K562 (cell line): ENCODE measurements around the gene FOCAD. TPM values are rescaled to one million over a fixed set of nuclear protein-coding genes. Genes with fewer than 3 reads are reported as not detected.

Source experiments
- ATAC-seq: fragments of 200-7000 bp; cut with Tn5 transposase; 3 replicates; pipeline ENCODE4 v1.9.1; 2020; ENCODE audit warnings: moderate library complexity
- BruUV-seq: library from RNA; stranded (reverse); fragments of 400-500 nt; replicated peaks from 2 replicates; lab custom pipeline; 2021; lab: Mats Ljungman, UMichigan
- CTCF ChIA-PET: fragments of 300-600 bp; formaldehyde crosslinking; extraction: SDS; loops from one replicate; lab custom pipeline; 2021; ENCODE audit warnings: low intra/inter-chr PET ratio; lab: Yijun Ruan, JAX
- POLR2A ChIA-PET: fragments of 300-600, 350-650 bp; sonication (Branson Sonifier 250); formaldehyde crosslinking; extraction: SDS; loops from one replicate; lab custom pipeline; 2021; ENCODE audit warnings: antibody characterized with exemption, inconsistent platforms; lab: Yijun Ruan, JAX
- DNase-seq, 4 experiments: peaks; one replicate each; pipeline versions ENCODE4 v3.0.0 to v3.0.0-alpha.2; 2011 to 2018; ENCODE audit warnings: low spot score in 3 of 4, mixed read lengths in 3 of 4; ENCODE audit errors: extremely low read depth in 1 of 4
- FAIRE-seq: peaks from 2 replicates; lab custom pipeline; 2011; peaks lifted over from hg19 to GRCh38; lab: Jason Lieb, UNC
- H2AFZ ChIP-seq: 2 replicates; pipeline ENCODE4 v1.6.0; 2011; ENCODE audit warnings: low read depth, low read length, control low read depth, inconsistent platforms
- H3K27ac ChIP-seq: fragments of 200-600 bp; 3 replicates; pipeline ENCODE4 v1.8.0; 2011; ENCODE audit warnings: low read depth, mild to moderate bottlenecking, control low read depth, inconsistent platforms, low read length, moderate library complexity, mixed read lengths; ENCODE audit errors: extremely low read depth
- H3K27me3 ChIP-seq, 2 experiments: fragments of 300-600 bp in 1 of 2; 2 replicates in 1 of 2; 3 replicates in 1 of 2; pipeline versions ENCODE4 v1.6.0 to v1.8.0; 2011; ENCODE audit warnings: inconsistent platforms in 2 of 2, low read length in 2 of 2, mild to moderate bottlenecking in 1 of 2, mixed read lengths in 1 of 2, moderate library complexity in 1 of 2; ENCODE audit not compliant: control insufficient read depth in 2 of 2, insufficient read depth in 2 of 2
- H3K36me3 ChIP-seq: fragments of 300-600 bp; 3 replicates; pipeline ENCODE4 v1.8.0; 2011; ENCODE audit warnings: mild to moderate bottlenecking, low read length, inconsistent platforms; ENCODE audit not compliant: control insufficient read depth, insufficient read depth
- H3K4me1 ChIP-seq, 2 experiments: fragments of 200-600 bp in 1 of 2; replicated peaks in 1 of 2; 2 replicates in 1 of 2; 3 replicates in 1 of 2; pipeline versions ENCODE4 v1.5.1 to v1.8.0; 2011; ENCODE audit warnings: inconsistent platforms in 2 of 2, low read length in 2 of 2, mild to moderate bottlenecking in 1 of 2, mixed read lengths in 1 of 2, moderate library complexity in 1 of 2; ENCODE audit not compliant: control insufficient read depth in 2 of 2, insufficient read depth in 2 of 2
- H3K4me2 ChIP-seq: 2 replicates; pipeline ENCODE4 v1.6.1; 2011; ENCODE audit warnings: low read length, control low read depth, inconsistent platforms, mixed read lengths; ENCODE audit not compliant: insufficient read depth
- H3K4me3 ChIP-seq: fragments of 200-600 bp; sonication (generic), shearing (Covaris generic); 2 replicates; pipeline ENCODE4 v1.5.1; 2016; ENCODE audit warnings: control low read depth, inconsistent platforms
- H3K79me2 ChIP-seq: fragments of 200-600 bp; 3 replicates; pipeline ENCODE4 v1.8.0; 2011; ENCODE audit warnings: low read length, inconsistent platforms; ENCODE audit not compliant: control insufficient read depth, insufficient read depth
- H3K9ac ChIP-seq, 2 experiments: 2 replicates each; pipeline versions ENCODE4 v1.6.0 to v1.6.1; 2011; ENCODE audit warnings: low read depth in 2 of 2, low read length in 2 of 2, control low read depth in 1 of 2, inconsistent platforms in 1 of 2, mild to moderate bottlenecking in 1 of 2, mixed read lengths in 1 of 2; ENCODE audit not compliant: insufficient read depth in 1 of 2
- H3K9me1 ChIP-seq: one replicate; pipeline ENCODE4 v1.6.0; 2011; ENCODE audit warnings: inconsistent platforms, mild to moderate bottlenecking, low read length, moderate library complexity; ENCODE audit not compliant: control insufficient read depth, insufficient read depth
- H3K9me3 ChIP-seq: replicated peaks from 2 replicates; pipeline ENCODE4 v1.5.1; 2011; ENCODE audit warnings: low read depth, low read length, inconsistent platforms; ENCODE audit not compliant: control insufficient read depth, insufficient read depth
- H4K20me1 ChIP-seq: replicated peaks from 2 replicates; pipeline ENCODE4 v1.6.1; 2011; ENCODE audit warnings: low read length, inconsistent platforms, mixed read lengths; ENCODE audit not compliant: control insufficient read depth, insufficient read depth
- ELK1 ChIP-seq: sonication (generic); formaldehyde crosslinking; IDR thresholded peaks from 2 replicates; pipeline ENCODE4 v1.8.1; 2022; ENCODE audit warnings: missing genetic modification reagents
- HNRNPL ChIP-seq: fragments of 200-400 bp; formaldehyde crosslinking; IDR thresholded peaks from 2 replicates; pipeline ENCODE4 v1.6.1; 2017; ENCODE audit warnings: low read depth, mild to moderate bottlenecking, low read length
- PHB ChIP-seq: fragments of 250-450 bp; sonication (Bioruptor Pico); IDR thresholded peaks from 2 replicates; pipeline ENCODE4 v1.5.0; 2021
- SMAD3 ChIP-seq: fragments of 450-650 bp; formaldehyde crosslinking; conservative IDR thresholded peaks from 2 replicates; pipeline ENCODE4 v1.4.0; 2020; ENCODE audit warnings: mild to moderate bottlenecking
- WGBS: fragments of 100-300 bp; shearing (Covaris generic); methylation state at CpG from one replicate; pipeline ENCODE4 v1.1.6; 2016; ENCODE audit warnings: low coverage, mixed read lengths; ENCODE audit not compliant: insufficient coverage; ENCODE audit errors: missing lambda C conversion rate; 5-methylcytosine and 5-hydroxymethylcytosine counted together
- in situ Hi-C: fragments of 300-500 bp; cut with MboI; formaldehyde crosslinking; loops from 4 replicates; pipeline ENCODE4 v1.15.0; 2018; ENCODE audit warnings: inconsistent platforms, mixed read lengths
- intact Hi-C: fragments of 100-400 bp; cut with micrococcal nuclease; formaldehyde crosslinking; loops from 2 replicates; pipeline ENCODE4 v1.14.2; 2022
- polyA plus RNA-seq, 8 experiments: library from polyadenylated mRNA; depleted of rRNA in 4 of 8; stranded (reverse) in 5 of 8; unstranded in 3 of 8; fragments of >200 nt; fragmentation: Nextera tagmentation in 2 of 8; fragmentation: Illumina TruSeq in 1 of 8; extraction: Ambion mirVana in 2 of 8; extraction: Trizol in 1 of 8; gene quantifications; 2 replicates each; pipeline versions ENCODE4 v1.2.1 to v1.2.3, GENCODE V29; 2011 to 2014; ENCODE audit warnings: inconsistent platforms in 1 of 8, missing spikeins in 1 of 8
- total RNA-seq, 7 experiments: library from RNA; depleted of rRNA in 6 of 7; stranded (reverse); fragments of >200 nt in 6 of 7; fragmentation: Illumina TruSeq in 2 of 7; extraction: Trizol in 2 of 7; gene quantifications; 2 replicates each; pipeline versions ENCODE4 v1.2.1 to v1.2.3, GENCODE V29; 2011 to 2021; ENCODE audit warnings: low replicate concordance in 1 of 7

The FOCAD gene
- total and polyA plus RNA-seq, 9 of the 15 experiments (the other 6 are each of a cell fraction or from before 2014, with no cell fraction given), result 0.13 to 2.4 (median 1.6) TPM

- no peak for TF ChIP-seq HNRNPL
- no peak for TF ChIP-seq SMAD3 (CRISPR knock-in tag)
These were observed 38.2 kb downstream of the FOCAD start (continued) for GRCh38 chr9:20722221-20722620.

- Histone ChIP-seq H3K27me3 (no peaks in the 10 kb centered on the region), H2AFZ (no peak overlapping the region), H4K20me1 (no peaks in the 10 kb centered on the region), H3K4me2 (no peak overlapping the region), H3K9me1 (no peaks in the 10 kb centered on the region), H3K9me3 (no peaks in the 10 kb centered on the region), H3K4me3 (no peak overlapping the region), H3K9ac (no peak overlapping the region), H3K27ac (no peak overlapping the region), H3K79me2 (no peaks in the 10 kb centered on the region), H3K36me3 (no peaks in the 10 kb centered on the region)
- BruUV-seq, result no TSS peak
- ATAC-seq (no peak), DNase-seq (no peak), FAIRE-seq (no peak)
- WGBS, result 30% methylated on average over 3 of the region's 3 CpGs
- in situ Hi-C loops, result no loop called here
- POLR2A ChIA-PET, result no interaction called here
- CTCF ChIA-PET, result no interaction called here
- intact Hi-C loops, result no loop called here
- TF ChIP-seq ELK1, result no peak
- TF ChIP-seq PHB (CRISPR knock-in tag), result no peak
- TF ChIP-seq, all 486 proteins: peak for 0
- H3K4me1 ChIP-seq, result no peaks in the 10 kb centered on the region
These were observed 41.6 kb downstream of the FOCAD start for GRCh38 chr9:20725675-20726074.
